ENCODE measurements around the gene PLA2G2F.

DNA sequence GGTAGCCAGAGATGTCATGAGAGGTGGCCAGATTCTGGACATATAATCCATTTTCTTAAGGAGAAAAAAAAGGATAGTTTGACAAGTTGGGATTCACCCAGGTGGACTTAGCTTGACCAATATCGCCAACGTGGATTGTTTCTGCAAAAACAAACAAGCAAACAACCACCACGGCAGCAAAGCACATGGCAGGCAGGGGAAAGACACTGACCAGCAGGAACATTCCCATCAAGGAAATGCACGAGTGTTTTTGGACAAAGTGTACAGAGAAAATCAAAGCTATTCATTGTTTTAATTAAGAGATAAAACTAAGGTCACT lies 56.3 kb downstream of the PLA2G2F start:
- TF ChIP-seq, protein P1, sequence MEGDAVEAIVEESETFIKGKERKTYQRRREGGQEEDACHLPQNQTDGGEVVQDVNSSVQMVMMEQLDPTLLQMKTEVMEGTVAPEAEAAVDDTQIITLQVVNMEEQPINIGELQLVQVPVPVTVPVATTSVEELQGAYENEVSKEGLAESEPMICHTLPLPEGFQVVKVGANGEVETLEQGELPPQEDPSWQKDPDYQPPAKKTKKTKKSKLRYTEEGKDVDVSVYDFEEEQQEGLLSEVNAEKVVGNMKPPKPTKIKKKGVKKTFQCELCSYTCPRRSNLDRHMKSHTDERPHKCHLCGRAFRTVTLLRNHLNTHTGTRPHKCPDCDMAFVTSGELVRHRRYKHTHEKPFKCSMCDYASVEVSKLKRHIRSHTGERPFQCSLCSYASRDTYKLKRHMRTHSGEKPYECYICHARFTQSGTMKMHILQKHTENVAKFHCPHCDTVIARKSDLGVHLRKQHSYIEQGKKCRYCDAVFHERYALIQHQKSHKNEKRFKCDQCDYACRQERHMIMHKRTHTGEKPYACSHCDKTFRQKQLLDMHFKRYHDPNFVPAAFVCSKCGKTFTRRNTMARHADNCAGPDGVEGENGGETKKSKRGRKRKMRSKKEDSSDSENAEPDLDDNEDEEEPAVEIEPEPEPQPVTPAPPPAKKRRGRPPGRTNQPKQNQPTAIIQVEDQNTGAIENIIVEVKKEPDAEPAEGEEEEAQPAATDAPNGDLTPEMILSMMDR (IDR thresholded peaks at IDR 0.05; ENCODE audit: extremely low read depth in 1 of 2, insufficient read depth in 1 of 2, low read depth in 1 of 2, low read length in 2 of 2) = no peak
- no peak for TF ChIP-seq POLR2A (IDR thresholded peaks at IDR 0.05; ENCODE audit: low read depth, low read length)
- TF ChIP-seq, protein P2, sequence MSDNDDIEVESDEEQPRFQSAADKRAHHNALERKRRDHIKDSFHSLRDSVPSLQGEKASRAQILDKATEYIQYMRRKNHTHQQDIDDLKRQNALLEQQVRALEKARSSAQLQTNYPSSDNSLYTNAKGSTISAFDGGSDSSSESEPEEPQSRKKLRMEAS (IDR thresholded peaks at IDR 0.05; ENCODE audit: insufficient read depth, insufficient read length) = no peak
- TF ChIP-seq JUN (IDR thresholded peaks at IDR 0.05; ENCODE audit: borderline replicate concordance, insufficient read depth, insufficient read length, low read depth) = no peak
- TF ChIP-seq EZH2 (IDR thresholded peaks at IDR 0.05; ENCODE audit: borderline replicate concordance, low read depth, low read length, severe bottlenecking) = no peak
- TF ChIP-seq MYC (IDR thresholded peaks at IDR 0.05; ENCODE audit: low read depth, low read length) = no peak

All from endothelial cell of umbilical vein (primary cell).